GM12872 (cell line): Measurements from ENCODE around the gene TSPAN31.

Experiments
- TF ChIP-seq, protein P1 (sequence below): IDR thresholded peaks from 3 replicates; pipeline ENCODE4 v1.5.1; 2011; ENCODE audit warnings: low read depth, mild to moderate bottlenecking, low read length, moderate library complexity; ENCODE audit not compliant: insufficient read depth

TSPAN31 gene

DNA sequence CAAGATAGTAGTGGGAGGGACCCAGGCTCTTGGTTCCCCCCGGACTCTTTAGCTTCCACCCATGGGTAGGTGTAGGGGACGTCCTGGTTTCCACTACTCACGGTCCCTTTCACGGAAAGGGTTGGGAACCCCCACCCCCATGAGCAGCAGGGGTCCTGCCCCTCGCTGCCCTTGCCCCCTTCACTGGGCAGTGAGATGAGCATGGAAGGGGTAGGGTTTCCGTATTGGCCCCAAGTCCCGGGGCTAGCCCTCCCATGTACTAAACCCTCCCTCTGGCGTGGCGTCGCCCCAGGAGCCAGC is 19.0 kb upstream of the TSPAN31 start:
- TF ChIP-seq, protein P1, sequence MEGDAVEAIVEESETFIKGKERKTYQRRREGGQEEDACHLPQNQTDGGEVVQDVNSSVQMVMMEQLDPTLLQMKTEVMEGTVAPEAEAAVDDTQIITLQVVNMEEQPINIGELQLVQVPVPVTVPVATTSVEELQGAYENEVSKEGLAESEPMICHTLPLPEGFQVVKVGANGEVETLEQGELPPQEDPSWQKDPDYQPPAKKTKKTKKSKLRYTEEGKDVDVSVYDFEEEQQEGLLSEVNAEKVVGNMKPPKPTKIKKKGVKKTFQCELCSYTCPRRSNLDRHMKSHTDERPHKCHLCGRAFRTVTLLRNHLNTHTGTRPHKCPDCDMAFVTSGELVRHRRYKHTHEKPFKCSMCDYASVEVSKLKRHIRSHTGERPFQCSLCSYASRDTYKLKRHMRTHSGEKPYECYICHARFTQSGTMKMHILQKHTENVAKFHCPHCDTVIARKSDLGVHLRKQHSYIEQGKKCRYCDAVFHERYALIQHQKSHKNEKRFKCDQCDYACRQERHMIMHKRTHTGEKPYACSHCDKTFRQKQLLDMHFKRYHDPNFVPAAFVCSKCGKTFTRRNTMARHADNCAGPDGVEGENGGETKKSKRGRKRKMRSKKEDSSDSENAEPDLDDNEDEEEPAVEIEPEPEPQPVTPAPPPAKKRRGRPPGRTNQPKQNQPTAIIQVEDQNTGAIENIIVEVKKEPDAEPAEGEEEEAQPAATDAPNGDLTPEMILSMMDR: no peak

DNA sequence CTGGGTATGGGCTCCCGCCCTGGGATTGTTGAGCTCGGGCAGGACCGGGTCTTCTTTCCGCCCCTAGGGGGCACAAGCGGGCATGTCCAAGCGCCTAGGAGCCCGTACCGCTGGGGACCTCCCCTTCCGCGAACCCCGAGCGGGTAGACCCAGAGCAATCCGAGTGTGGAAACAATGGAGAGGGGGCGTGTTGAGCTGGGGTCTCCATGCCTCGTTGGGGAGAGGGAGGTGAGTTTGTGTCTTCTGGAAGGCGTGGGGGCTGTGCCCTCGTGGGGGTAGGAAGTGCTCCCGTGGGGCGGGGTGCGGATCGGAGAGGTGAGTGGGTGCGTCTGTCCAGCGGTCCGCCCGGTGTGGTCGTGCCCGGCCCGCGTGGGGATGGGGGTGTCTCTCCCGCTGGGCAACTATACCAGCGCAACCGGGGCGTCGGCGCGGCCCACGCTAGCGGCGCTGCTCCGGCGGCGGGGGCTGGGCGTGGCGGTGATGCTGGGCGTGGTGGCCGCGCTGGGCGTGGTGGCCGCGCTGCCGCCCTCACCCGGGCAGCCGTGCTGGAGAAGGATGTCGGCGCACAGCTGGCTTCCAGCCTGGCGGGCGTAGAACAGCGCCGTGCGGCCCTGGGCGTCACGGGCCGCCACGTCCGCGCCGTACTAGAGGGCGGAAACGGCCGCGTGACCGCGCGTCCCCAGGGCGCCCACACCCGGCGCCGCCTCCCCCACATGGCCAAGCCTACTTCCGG is 18.5 kb upstream of the TSPAN31 start:
- TF ChIP-seq, protein P1: peak; percentile 31; the same call in 2 of the 3 replicates

DNA sequence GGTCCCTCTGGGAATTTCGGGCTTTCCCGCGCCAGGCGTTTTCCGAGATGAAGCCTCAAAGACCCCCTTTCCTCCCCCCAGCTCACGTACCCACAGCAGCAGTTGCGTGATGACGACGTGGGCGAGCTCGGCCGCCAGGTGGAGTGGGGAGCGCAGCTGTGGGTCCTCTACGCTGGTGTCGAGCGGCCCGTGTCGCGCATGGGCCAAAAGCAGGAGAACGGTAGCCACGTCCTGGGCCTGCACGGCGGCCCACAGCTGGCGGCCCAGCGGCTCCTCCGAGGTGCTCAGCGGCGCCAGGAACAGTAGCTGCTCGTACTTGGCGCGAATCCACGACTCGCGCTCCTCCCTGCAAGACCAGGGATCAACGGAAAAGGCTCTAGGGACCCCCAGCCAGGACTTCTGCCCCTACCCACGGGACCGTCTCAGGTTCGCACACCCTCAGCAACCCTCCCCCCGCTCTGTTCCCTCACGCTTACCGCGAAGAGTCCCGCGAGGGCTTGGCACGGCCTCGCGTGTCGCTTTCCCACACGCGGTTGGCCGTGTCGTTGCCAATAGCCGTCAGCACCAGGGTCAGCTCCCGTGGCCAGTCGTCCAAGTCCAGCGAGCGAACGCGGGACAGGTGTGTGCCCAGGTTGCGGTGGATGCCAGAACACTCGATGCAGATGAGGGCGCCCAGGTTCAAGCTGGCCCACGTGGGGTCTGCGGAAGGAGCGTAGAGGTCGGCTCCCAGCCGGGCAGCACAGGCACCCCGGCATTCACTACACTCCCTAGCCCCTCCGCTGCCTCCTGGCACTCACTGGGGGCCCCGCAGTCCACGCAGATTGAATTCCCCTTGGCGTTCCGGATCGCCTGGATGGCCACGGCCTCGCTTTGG is 17.7 kb upstream of the TSPAN31 start:
- TF ChIP-seq, protein P1: no peak

DNA sequence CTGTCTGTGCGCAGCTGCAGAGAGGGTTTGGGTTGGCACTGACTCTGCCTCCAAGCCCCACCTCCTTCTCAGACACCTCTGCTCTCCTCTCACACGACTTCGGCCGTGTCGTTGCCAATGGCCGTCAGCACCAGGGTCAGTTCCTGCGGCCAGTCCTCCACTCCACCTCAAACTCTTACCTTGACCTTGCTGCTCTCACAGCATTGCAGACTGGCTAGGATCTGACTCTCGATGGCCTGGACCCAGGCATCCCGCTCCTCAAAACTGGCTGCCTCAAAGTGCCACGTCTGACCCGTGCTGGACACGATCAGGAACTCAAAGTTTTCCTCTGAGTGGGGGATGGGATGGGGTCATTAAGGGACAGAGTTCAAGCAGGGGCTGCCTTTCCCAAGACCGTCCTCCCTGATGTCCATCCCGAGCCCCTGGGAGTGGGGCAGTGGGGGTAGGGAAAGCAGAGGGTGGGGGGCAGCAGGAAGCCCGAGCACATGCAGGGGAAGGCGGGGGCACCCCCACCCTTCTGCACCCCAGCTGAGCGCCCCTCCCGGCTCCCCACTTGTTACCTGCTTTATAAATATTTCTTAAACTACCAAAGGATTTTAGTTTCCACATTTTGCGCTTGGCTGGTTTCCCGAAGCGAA is 17.0 kb upstream of the TSPAN31 start:
- TF ChIP-seq, protein P1: no peak

DNA sequence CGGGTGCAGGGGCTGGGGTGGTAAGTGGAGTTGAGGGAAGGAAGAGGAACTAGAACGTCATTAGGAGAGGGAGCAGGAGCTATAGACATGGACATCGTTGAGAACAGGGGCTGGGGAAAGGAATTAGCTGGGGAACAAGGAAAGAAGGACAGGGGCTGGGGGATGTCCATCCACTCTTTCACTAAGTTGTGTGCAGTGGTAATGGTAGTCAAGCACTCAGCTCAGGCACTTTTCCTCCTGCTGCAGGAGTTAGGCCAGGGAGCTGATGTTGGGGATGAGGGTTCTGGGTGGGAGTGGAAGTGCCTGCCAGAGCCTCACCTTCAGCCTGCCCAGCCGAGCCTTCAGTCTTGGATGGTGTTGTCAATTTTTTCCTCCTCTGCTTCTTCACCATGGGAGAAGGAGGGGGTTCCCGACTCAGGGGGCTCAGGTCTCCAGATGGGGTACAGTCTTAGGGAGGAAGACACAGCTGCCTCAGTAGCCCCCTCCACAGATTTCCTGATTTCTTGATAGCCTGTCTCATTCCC is 15.5 kb upstream of the TSPAN31 start:
- TF ChIP-seq, protein P1: no peak

DNA sequence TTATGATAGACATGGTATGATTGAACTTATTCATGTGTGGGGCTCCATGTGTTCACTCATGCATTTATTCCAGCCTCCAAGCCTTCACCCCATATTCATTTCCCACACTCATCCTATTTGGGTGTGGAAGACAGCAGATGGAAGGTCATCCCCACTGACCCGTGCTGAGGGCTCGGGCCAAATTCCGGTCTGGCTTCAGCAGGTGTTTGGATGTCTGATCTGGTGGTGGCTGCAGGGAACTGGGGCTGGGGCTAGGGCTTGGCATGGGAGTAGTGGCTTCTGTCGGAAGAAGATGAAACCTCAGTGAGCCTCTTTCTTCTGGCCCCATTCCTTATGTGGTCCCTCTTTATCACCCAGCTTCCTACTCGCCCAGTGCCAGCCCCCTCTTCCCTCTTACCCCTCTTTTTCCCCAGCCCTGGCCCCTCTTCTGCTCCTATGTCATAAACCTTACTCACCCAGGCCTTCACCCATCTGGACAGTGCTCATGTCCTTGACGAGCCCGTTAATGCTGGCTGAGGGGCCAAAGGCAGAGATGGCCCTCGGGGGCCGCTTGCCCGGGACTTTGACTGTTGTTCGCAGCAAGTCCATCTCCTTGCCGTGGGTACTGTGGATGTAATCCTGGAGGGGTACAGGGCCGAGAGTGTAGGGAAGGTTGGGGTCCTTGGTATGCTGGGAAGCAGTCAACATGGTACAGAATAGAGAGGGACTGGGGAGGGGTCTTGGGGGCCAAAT is 14.3 kb upstream of the TSPAN31 start:
- TF ChIP-seq, protein P1: no peak
